GM21723 (cell line): Measurements from ENCODE around the gene ATP5F1C.
"Not testable (repeated sequence)": the region's sequence is repeated elsewhere in the genome, so short reads cannot be mapped to it uniquely, and the experiment has no call there.

Source experiments
- ATAC-seq: cut with Tn5 transposase; IDR thresholded peaks from one replicate; pipeline ENCODE4 v1.9.1; 2021; ENCODE audit warnings: mild to moderate bottlenecking, moderate library complexity; ENCODE audit not compliant: unreplicated experiment

ATP5F1C gene

GRCh38 chr10:7787857-7788638, at the start of gene ATP5F1C, which contains the start of gene KIN:
TSS of gene ATP5F1C (plus strand) at chr10:7788177. CDS start at chr10:7788208, 31 bp downstream.
TSS of gene KIN (minus strand) at chr10:7787993. CDS start at chr10:7787933, 60 bp downstream.
- peak; percentile 94 for ATAC-seq

- no peak for ATAC-seq
Observed at GRCh38 chr10:7738536-7739407, 49.2 kb upstream of the ATP5F1C start.

GRCh38 chr10:7744307-7744706, 43.7 kb upstream of the ATP5F1C start:
- ATAC-seq = no peak

GRCh38 chr10:7748637-7749036, 39.3 kb upstream of the ATP5F1C start:
- not testable (repeated sequence) for ATAC-seq

- ATAC-seq = no peak
Observed at GRCh38 chr10:7750222-7750621, 37.8 kb upstream of the ATP5F1C start.

- ATAC-seq = no peak
Observed at GRCh38 chr10:7752251-7752650, 35.7 kb upstream of the ATP5F1C start.

- ATAC-seq = no peak
Observed at GRCh38 chr10:7755103-7755502, 32.9 kb upstream of the ATP5F1C start.

GRCh38 chr10:7756360-7756992, 31.5 kb upstream of the ATP5F1C start:
- ATAC-seq = no peak

GRCh38 chr10:7763929-7764328, 24.0 kb upstream of the ATP5F1C start:
- no peak for ATAC-seq

GRCh38 chr10:7766241-7766640, 21.7 kb upstream of the ATP5F1C start:
- ATAC-seq = no peak

GRCh38 chr10:7767209-7767608, 20.8 kb upstream of the ATP5F1C start:
- no peak for ATAC-seq

GRCh38 chr10:7768417-7768816, 19.6 kb upstream of the ATP5F1C start:
- ATAC-seq = no peak

- no peak for ATAC-seq
Observed at GRCh38 chr10:7773845-7774801, 13.9 kb upstream of the ATP5F1C start.

GRCh38 chr10:7776777-7777176, 11.2 kb upstream of the ATP5F1C start:
- ATAC-seq = no peak

GRCh38 chr10:7782194-7782593, 5.8 kb upstream of the ATP5F1C start:
- not testable (repeated sequence) for ATAC-seq

- no peak for ATAC-seq
Observed at GRCh38 chr10:7786430-7786829, 1.5 kb upstream of the ATP5F1C start.

GRCh38 chr10:7787150-7787856, 674 bp upstream of the ATP5F1C start:
- ATAC-seq = peak; percentile 17

GRCh38 chr10:7788639-7789286, 786 bp downstream of the ATP5F1C start:
- peak; percentile 14 for ATAC-seq

GRCh38 chr10:7789390-7789789, 1.4 kb downstream of the ATP5F1C start:
- no peak for ATAC-seq
